ENCODE data around the gene GNPDA1. TPM values are rescaled to one million over a fixed set of nuclear protein-coding genes. Genes with fewer than 3 reads are reported as not detected.

Gene GNPDA1
- total RNA-seq, 4 donors from 2014 or later: 14.9 to 31.9 (median 23.5) TPM

GRCh38 chr5:141976176-141976575 is 36.7 kb downstream of the GNPDA1 start:
- no peaks in the 10 kb centered on the region for H3K27me3 ChIP-seq
- no peak for DNase-seq
- H3K4me3 ChIP-seq: no peak overlapping the region
- no peak overlapping the region for H3K27ac ChIP-seq
- H3K36me3 ChIP-seq: peaks cover 0 to 71% (median 0%) of the 10 kb centered on the region in 3 donors
- peaks cover 0 to 27% (median 4%) of the 10 kb centered on the region in 4 donors for H3K4me1 ChIP-seq
- no peaks in the 10 kb centered on the region for H3K9me3 ChIP-seq
- TF ChIP-seq CTCF (IDR thresholded peaks at IDR 0.05) (no peak), POLR2A (IDR thresholded peaks at IDR 0.05) (no peak)

- Histone ChIP-seq H3K9me3 (no peaks in the 10 kb centered on the region), H3K36me3 (peaks cover 0 to 49% (median 0%) of the 10 kb centered on the region in 3 donors), H3K27ac (peak overlapping the region in 1 of 4 donors; percentile 10), H3K4me3 (no peak overlapping the region), H3K4me1 (peaks cover 0 to 44% (median 7%) of the 10 kb centered on the region in 4 donors), H3K27me3 (no peaks in the 10 kb centered on the region)
- TF ChIP-seq POLR2A (IDR thresholded peaks at IDR 0.05) (no peak), CTCF (IDR thresholded peaks at IDR 0.05) (no peak)
- no peak for DNase-seq
Measured at GRCh38 chr5:141973871-141974595, 38.8 kb downstream of the GNPDA1 start.

- Histone ChIP-seq H3K4me1 (peaks cover 0 to 33% (median 6%) of the 10 kb centered on the region in 4 donors), H3K36me3 (peaks cover 0 to 29% (median 0%) of the 10 kb centered on the region in 3 donors), H3K9me3 (no peaks in the 10 kb centered on the region), H3K27me3 (no peaks in the 10 kb centered on the region), H3K27ac (peak overlapping the region; percentile 89 to 99 (median 98)), H3K4me3 (peak overlapping the region; percentile 53 to 86 (median 69))
- DNase-seq: peak in 2 of 3 donors; percentile 42 to 69
- TF ChIP-seq POLR2A (IDR thresholded peaks at IDR 0.05): peak in 1 of 2 donors; percentile 11
- TF ChIP-seq CTCF (IDR thresholded peaks at IDR 0.05): no peak
Measured at GRCh38 chr5:141969783-141970771, 42.8 kb downstream of the GNPDA1 start.

GRCh38 chr5:141968914-141969608 is 43.8 kb downstream of the GNPDA1 start, which contains the start of gene RNF14:
TSS of gene RNF14 (plus strand) at chr5:141969105. CDS start at chr5:141973589, 4,484 bp downstream.
- H3K9me3 ChIP-seq: no peaks in the 10 kb centered on the region
- DNase-seq: peak; percentile 93 to 97 (median 96)
- peak within 1 kb of the TSS; percentile 53 to 86 (median 69) for H3K4me3 ChIP-seq
- no peaks in the 10 kb centered on the region for H3K27me3 ChIP-seq
- H3K27ac ChIP-seq: peak within 1 kb of the TSS; percentile 89 to 99 (median 98)
- H3K4me1 ChIP-seq: peaks cover 0 to 26% (median 3%) of the 10 kb centered on the region in 4 donors
- peak; percentile 90 to 99 (median 98) for TF ChIP-seq CTCF (IDR thresholded peaks at IDR 0.05)
- peak; percentile 97 for TF ChIP-seq POLR2A (IDR thresholded peaks at IDR 0.05)
- peaks cover 0 to 21% (median 0%) of the 10 kb centered on the region in 3 donors for H3K36me3 ChIP-seq

- no peak for DNase-seq
- H3K4me1 ChIP-seq: peaks cover 0 to 18% (median 3%) of the 10 kb centered on the region in 4 donors
- no peak overlapping the region for H3K4me3 ChIP-seq
- H3K9me3 ChIP-seq: no peaks in the 10 kb centered on the region
- peaks cover 0 to 3% (median 0%) of the 10 kb centered on the region in 3 donors for H3K36me3 ChIP-seq
- no peak overlapping the region for H3K27ac ChIP-seq
- TF ChIP-seq POLR2A (IDR thresholded peaks at IDR 0.05): no peak
- no peak for TF ChIP-seq CTCF (IDR thresholded peaks at IDR 0.05)
- H3K27me3 ChIP-seq: no peaks in the 10 kb centered on the region
Measured at GRCh38 chr5:141966963-141967333, 45.9 kb downstream of the GNPDA1 start.
